GM19035 (cell line): ENCODE results near the gene DOCK2.

Experiments used
- ATAC-seq: cut with Tn5 transposase; IDR thresholded peaks from one replicate; pipeline ENCODE4 v1.9.1; 2021; ENCODE audit not compliant: unreplicated experiment

Gene DOCK2

GRCh38 chr5:169889572-169889971 is 252.5 kb downstream of the DOCK2 start:
- ATAC-seq = no peak

GRCh38 chr5:169893010-169893409 is 255.9 kb downstream of the DOCK2 start:
- no peak for ATAC-seq

GRCh38 chr5:169893571-169893970 is 256.5 kb downstream of the DOCK2 start:
- no peak for ATAC-seq

GRCh38 chr5:169895926-169896325 is 258.9 kb downstream of the DOCK2 start:
- no peak for ATAC-seq

- no peak for ATAC-seq
Observed at GRCh38 chr5:169897481-169897880, 260.4 kb downstream of the DOCK2 start.

- no peak for ATAC-seq
Observed at GRCh38 chr5:169901896-169902295, 264.8 kb downstream of the DOCK2 start.

- ATAC-seq = no peak
Observed at GRCh38 chr5:169904059-169904458, 267.0 kb downstream of the DOCK2 start.

GRCh38 chr5:169904508-169904907 is 267.4 kb downstream of the DOCK2 start:
- ATAC-seq = no peak

GRCh38 chr5:169905017-169905416 is 267.9 kb downstream of the DOCK2 start:
- no peak for ATAC-seq

- no peak for ATAC-seq
Observed at GRCh38 chr5:169906745-169907649, 269.9 kb downstream of the DOCK2 start.

GRCh38 chr5:169908864-169909263 is 271.8 kb downstream of the DOCK2 start:
- ATAC-seq = no peak

GRCh38 chr5:169909945-169910344 is 272.9 kb downstream of the DOCK2 start:
- no peak for ATAC-seq

GRCh38 chr5:169910393-169910792 is 273.3 kb downstream of the DOCK2 start:
- ATAC-seq = no peak

GRCh38 chr5:169911448-169912212 is 274.6 kb downstream of the DOCK2 start:
- no peak for ATAC-seq

GRCh38 chr5:169913479-169913878 is 276.4 kb downstream of the DOCK2 start:
- no peak for ATAC-seq

GRCh38 chr5:169914766-169915165 is 277.7 kb downstream of the DOCK2 start:
- no peak for ATAC-seq

- no peak for ATAC-seq
Observed at GRCh38 chr5:169917500-169917899, 280.4 kb downstream of the DOCK2 start.

- ATAC-seq = no peak
Observed at GRCh38 chr5:169918228-169918627, 281.2 kb downstream of the DOCK2 start.

GRCh38 chr5:169920474-169920873 is 283.4 kb downstream of the DOCK2 start:
- ATAC-seq = no peak

- ATAC-seq = no peak
Observed at GRCh38 chr5:169921384-169921783, 284.3 kb downstream of the DOCK2 start.

- ATAC-seq = no peak
Observed at GRCh38 chr5:169921949-169922348, 284.9 kb downstream of the DOCK2 start.

GRCh38 chr5:169922474-169922873 is 285.4 kb downstream of the DOCK2 start:
- ATAC-seq = no peak
